NOMO-1 treated with dmso at 0.1 percent for 144 hours (cell line): ENCODE results near the gene NFIB.

Experiments used
- DNase-seq: peaks from one replicate; lab custom pipeline; 2025; ENCODE audit not compliant: unreplicated experiment; lab: John Stamatoyannopoulos, UW

Gene NFIB

DNA sequence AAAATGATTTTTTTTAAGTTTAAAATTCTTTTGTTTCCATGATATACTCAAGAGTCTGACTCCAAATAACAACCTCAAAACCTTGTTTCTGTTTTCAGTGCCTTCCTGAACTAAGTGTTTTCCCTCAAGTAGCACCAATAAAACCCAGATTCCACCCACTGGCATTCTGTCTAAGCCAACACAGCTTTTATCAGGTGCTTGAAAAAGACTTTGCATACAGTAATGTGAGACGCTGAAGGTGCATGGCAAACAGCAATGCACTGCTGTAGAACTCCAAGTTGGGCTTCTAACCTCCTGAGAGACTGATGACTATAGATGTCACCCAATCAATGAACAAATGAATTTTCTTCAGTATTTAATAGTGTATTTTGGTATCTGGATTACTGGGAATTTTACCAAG lies 95.7 kb downstream of the NFIB start:
- no peak for DNase-seq

DNA sequence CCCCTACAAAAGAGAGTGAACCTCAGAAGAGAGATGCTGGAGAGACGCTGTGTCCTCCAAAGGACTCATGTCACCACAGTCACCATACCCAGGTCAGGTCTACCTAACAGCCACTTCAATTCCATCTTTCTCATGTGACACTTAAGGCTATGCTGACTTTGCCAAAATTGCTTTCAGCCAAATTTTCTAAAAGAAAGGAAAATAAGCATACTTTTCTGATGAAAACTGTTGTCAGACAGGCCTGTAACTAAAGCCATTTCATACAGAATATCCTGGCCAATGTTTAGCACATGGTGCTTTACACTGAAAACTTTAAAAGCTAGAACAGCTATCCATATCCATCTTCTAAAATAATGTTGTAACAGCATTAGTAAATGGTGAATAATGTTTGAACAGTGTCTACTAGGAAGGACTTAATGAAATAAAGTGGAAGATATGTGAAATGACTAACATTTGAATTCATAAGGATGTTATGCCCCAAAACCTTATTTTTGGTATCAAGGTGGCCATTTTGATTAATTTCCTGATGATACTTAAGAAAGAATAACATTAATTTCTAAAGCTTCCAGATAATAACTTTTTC lies 97.2 kb downstream of the NFIB start:
- no peak for DNase-seq

DNA sequence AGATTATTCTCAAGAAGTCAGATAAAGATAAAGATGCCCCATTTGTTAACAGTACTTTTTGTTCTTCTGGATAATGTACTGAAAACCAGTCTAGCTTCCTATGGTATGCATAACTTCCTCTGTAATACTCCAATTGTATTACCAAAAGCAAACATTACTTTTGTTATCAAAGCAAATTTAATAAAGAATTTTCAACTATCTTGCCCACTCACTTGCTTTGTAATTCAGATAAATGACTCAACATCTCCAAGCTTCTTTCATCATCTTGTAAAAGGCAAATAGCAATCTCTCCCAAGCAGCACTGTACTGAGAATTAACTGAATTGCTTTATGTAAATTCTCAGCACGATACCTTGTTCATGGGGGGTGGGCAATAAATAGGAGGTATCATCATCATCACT lies 98.3 kb downstream of the NFIB start:
- DNase-seq = no peak

DNA sequence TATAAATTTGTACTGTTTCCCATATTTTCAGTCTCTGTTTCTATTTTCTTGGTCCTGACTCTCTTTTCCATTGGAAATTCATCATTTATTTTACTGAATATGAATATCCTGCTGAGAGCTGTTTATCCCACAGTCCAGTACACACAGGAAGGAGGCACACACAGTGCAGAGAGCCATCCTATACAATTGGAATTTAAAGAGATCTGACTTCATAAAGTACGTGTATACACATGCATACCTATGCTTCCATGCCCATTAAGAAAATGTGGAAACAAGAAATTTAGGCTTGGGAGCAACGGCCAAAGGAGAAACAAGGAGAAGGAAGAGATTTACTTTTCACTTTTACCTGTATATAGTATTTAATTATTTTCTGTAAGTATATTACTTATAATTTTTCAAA lies 99.2 kb downstream of the NFIB start:
- DNase-seq = no peak

DNA sequence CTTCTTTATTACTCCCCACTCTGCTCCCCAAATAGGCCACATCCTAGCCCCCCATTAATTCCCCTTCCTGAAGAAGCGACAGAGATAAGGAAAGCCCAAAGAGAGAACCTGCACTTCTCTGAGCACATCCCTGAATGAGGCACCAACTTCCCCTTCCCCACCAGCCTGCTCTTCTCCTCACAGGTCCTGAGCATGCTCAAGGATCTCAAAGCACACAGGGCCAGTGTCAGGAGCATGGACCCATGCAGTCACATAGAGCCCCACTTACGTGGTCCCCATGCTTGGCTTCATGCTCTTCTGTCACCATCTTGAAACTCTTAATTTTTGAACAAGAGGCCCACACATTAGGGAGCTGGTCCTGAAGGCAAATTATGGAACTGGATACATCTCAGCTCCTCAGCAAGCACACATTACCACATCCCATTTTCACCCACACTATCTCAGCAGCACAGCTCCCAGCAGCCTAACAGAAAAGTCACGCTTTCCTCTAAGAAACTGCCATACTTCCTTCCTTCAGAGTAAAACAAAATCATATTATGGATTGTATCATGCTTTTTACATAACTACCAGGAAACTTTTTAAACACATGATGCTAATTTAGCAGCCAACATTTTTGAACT lies 99.8 kb downstream of the NFIB start:
- no peak for DNase-seq

DNA sequence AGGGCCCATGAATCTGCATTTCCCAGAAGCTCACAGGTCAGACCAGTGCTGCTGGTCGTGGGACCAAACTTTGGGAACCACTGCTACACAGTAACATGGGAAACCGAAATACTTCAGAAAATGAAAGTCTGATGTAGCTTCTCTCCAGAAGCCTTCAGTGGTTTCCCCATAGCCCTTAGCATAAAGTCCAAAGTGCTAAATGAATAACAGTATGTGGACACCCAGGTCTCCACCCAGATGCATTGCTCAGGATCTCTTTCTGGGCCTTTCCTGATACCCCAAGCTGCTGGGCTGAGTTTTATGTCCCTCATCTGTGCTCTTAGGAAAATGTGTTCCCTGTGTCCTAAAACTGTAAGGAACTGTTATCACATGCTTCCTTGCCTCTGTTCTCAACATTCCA lies 100.4 kb downstream of the NFIB start:
- DNase-seq = no peak

DNA sequence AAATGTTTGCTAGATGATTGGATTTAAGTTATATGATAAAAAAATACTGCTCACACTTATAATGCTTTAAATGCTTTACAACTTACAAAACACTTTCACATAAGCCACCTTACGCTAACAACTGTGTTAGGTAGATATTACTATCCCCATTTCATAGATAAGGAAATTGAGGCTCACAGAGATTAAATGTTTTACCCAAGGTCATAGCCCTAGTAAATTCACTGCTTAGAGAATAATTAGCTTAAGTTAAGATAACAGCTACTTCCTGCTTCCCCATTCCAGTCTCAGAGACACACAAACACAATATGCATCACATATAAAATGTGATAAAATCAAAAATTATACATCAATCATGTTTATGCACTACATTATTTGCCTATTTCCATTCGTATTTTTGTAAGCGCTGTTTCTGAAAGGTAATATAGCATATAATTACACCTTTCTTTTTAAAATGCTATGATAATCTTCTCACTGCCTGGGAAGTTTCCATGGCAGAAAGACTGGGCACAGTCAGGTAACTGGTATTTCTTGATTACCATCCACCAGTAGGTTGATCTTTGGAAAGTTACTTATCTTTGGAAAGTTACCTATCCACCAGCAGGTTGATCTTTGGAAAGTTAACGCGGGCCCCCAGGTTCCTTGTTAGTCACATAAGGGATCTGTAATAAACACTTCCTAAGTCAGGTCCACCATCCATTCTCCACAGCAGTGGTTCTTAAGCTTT lies 101.1 kb downstream of the NFIB start:
- DNase-seq = no peak

DNA sequence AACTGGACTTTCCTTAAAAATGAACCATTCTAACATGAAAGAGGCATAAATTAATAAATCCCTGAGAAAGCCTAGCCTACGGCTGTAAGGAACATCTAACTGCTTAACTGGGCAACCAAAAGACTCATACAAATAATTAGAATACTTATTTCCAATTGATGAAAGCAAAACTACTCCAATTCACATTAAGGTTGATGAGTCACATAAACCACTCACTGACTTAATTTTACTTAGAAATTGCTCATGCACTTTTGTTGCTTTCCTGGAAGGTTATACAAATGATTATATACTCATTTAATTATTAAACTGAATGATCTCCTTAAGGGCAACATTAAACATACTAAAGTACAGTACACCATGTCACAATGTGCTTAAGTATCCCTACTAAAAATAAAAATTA lies 101.9 kb downstream of the NFIB start:
- no peak for DNase-seq

DNA sequence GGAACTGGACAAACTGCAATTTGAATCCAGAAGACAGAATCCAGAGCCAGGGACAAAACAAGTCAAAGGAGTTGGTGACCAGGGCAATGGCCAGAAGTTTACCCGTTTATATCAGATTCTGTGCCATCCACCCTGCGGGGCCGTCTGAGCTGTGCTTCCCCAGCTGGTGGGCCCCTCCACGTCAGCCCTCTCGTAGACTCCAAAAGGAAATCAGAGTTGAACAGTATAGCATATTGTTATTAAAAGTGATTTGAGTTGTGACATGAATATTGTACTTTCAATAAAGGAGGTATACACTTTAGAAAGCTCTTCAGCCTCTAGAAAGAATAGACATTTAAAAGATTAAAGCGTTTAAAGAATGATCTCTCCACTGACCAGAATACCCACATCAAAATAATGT lies 102.4 kb downstream of the NFIB start:
- DNase-seq = no peak

DNA sequence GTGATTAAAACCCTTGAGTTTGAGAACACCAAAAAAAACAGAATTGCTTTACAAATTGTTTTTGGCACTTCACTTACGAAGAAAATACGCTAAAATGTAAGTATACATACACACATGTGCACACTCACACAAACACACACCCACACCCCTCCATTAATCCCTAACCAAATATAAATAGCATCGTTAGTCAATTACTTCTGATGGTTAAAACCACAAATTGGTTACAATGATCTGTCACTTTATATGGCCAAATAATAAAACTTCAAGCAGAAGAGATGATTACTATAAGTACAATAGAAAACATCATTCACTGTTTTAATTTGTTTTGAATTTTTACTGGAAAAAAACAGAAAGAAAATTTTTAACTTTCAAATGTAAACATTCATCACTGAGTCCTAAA lies 103.5 kb downstream of the NFIB start:
- no peak for DNase-seq

DNA sequence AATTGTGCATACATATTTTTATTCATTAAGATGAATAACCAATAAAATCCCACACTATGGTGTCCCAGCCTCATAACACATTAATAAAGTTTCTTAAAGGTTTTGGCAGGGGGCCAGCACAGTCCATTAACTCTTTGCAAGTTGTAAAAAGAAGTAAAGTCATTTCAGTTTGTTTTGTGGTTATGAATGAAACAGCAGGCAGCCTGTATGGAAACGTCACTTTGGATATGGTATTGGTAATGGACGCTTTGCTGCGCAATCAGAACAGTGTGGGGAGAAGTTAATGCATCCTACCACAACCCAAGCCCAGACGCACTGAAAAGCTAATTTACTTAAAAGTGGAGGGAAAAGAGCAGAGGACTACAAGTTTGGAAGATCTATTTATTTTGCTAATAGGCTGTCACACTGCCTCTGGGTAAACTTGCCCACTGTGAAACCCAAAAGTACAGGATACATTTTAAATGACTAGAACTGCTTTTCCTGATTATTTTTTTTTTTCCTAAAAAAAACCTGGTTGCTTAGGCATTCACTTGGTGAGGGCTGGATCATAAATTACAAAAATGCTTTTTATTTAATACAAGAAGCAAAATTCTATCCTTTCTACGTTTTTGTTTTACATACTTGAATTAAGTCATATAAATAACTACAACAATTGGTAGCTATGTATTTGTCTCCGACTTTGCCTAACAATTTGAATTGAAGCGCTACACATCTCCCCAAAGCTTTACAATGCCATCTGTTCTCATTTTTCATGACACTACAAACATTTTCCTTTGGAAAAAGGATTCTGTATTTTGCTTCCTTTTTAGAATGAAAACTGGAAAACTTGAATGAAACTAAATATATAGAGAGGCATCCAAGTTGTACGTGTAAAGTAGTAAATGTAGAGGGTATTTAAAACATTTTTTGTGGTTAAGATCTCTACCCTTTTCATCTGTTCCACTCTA lies 104.3 kb downstream of the NFIB start:
- DNase-seq = no peak

DNA sequence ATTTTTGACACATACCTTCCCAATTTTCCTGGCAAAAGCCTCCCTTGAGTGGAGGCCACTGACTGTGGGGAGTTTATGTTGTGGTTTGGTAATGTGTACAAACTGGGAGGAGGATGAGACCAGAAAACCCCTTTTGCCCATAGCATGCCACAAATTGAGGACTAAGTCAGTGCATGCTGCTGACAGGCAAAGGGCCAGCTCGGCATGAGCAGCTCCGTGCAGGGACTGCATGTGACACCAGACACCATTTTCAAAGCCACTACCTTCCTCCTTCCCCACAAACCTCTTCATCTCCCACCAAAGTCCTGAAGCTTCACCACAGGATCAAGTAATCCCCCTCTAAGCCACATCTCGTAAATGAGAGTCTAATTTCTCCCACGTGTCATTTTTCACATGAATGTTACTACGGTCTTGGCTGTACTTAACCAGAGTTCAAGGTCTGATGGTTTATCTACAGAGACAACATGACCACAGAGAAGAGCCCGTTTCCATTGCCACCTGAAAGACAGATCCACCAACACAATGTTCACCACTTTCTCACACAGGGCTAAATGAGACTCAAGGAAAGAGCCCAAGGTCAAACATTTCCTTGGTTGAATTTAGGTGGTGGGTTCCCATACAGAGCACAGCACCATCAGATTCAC lies 106.5 kb downstream of the NFIB start:
- no peak for DNase-seq

DNA sequence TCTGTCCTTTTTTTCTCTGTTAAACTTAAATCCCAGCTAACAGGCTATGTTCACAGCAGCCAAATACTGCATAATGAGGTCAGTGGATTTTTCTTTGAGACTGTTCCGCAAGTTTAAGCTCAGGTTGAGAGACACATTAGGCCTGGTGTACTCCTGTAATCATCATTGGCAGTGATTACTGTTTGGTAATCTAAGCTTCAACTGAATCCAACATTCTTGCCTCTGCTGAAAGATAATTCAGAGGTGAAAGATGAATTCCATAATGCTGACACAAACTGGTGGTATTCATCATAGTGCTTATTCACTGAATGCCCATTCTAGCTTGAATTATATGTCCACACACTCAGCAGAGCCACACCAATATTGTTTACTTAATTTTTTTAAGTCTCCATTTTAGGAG lies 108.5 kb downstream of the NFIB start:
- DNase-seq = no peak

DNA sequence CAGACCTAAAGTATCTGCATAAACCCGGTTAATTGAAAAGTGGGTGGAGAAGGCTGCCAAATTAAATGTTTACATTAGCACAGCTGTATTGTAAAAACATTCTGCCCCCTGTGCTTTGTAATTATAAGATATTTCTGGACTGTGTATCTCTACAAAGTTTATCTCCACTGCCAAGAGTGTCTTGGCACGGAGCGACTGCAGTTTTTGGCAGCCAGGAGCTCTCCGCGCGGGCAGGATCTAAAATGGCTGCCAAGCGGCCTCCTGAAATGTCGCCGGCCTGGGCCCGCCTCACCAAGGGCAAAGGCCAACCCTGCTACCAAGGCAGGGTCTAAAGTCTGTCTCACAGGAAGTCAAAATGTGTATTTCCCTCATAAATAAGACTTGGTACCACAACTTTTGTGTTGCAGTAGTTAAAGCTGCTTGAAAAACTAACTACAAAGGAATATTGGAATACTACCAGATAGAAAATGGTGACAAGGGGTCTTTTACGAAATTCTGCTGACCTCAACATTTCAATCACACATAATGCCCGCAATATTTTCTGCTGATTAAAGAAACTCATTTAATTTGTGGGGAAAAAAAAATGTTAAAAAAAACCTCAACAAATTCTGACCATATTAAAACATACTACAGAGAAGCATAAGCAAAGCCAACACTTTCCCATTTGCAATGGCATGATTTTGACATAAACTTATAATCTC lies 110.4 kb downstream of the NFIB start:
- DNase-seq = no peak

DNA sequence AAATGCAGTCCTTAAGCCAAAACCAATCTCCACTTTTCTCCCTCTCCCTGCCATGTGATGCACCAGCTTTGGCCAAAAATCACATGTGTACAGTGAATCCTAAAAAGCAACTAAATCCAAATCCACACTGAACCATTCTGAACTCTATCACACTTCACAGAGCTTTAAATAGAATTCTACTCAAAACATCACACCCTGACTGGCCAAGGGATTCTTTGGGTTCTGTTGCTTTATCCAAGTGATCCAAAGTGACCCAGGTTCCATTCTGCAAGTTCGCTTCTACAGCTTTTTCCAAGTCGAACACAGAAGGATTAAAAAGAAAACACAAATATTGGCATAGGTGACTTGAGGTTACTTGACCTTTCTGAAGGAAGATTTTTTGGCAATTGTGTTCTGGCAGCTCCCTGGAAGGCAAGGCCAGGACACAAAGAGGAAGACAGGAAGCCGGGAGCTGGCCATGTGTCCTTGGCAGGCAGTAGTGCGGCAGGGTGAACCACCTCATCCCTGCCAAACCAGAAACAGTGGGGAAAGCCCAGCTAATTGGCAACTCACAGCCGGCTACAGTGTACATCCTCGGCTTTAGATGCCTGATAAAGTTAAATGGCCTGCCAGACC lies 115.0 kb downstream of the NFIB start:
- no peak for DNase-seq

DNA sequence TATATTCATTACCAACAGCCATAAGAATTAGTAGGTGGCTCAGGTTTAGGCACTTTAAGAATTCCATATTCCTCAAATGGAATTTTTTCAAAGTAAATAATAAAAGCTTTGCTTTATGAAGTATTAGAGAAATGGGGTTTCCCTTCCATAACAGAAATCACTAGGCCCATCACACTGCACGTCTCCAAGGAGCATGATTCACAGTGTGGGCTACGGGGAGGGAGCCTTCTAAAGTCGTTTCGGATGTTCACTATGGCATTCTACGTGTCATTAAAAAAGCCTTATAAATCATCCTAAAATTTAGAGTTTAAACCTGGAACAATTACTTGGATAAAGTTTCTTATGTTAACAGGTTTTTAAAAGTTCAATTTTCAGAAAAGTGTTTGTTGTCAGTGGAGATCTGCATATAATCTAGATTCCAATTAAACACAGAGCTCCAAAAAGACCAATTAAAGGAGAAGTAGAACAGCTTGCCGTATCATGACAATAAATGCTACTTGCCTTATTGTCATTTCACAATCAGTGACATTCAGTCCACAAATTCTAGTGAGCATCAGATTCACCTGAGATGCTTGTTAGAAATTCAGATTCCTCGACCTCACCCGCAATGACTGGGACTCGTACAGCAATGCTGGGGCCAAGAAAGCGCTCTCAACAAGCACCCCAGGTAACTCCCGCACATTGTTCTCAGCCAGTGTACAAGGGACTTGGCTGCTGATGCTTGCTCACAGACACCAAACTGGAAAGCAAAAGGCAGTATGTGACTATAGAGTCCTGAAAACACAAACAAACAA lies 115.7 kb downstream of the NFIB start:
- DNase-seq = no peak

DNA sequence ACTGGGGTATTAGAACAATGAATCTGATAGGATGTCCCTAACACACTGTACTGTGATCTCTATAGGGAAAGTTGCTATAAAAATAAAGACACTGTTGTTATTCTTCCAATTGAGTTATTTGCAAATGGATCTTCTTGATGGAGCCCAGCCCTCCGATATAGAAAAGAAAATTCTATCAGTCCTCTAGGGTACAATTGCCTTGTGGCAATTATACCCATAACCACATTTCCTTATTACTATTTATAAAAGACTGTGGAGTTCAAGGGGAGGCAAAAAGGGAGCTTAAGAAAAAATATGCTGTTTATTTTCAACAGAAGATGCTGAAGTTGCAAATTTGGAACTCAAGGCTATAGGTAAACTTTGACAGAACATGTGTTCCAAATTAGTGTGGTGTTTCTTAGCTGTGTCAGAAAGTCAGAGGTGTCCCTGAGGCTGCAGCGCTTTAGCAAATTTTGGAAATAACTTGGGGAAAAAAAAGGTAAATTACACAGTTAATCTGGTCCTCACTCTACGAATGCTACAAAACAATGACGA lies 116.5 kb downstream of the NFIB start:
- no peak for DNase-seq

DNA sequence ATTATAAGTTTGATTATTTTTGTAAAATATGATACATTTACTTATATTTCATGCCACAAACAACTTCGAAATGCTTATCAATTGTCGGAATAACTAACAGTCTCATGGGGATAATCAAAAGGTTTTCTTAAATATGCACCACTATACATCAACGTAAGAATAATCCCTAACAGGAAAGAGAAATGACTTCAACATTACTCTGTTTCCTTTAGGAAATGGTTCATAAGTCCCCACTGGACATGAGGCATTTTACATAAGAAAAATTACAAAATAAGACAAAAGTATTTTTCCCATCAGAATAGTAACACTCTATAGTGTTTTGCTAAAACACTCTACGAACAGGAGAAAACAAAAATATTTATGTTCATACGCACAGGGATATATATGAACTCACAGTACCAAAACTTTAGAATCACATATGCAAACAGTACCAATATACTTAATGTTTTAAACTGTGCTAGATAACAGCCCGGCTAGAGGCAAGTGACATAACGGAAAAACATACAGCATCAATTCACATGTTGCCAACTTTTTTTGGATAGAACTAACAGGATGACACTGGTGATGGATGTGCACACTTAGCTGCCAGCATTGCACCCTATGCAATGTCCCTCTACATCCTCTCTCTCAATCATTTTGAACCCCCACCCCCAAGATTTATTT lies 120.5 kb downstream of the NFIB start:
- DNase-seq = no peak
